ENCODE measurements around the gene SPECC1.

SPECC1 gene

DNA sequence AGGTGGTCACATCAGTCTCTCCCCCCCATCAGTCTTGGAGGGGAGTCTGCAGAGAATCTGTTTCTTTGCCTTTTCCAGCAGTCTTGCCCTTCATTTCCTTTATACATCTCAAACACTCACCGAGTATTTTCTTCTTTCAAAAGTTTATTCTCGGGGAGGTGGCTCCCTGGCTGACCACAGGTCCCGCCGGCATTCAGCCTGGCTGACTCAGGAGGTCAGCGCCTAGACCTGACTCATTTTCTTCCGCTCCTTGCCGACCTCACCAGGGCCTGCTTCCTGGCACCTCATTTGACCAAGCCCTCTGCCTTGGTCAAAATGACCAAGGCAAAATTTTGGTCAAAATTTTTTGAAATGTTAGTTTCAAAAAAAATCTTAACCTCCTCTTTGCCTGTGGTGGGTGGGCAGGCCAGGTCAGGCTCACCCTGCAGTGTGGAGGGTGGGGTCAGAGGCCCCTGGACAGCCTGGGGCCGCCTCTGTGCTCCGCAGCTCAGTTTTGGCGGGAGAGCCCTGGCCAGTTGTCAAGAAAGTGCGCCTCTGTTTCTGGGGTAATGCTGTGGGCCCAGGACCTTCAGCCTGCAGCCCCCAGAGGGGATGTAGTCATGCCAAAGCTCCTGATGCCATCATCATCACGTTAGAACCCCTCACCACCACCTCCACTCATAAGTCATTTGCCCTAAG lies 165.6 kb downstream of the SPECC1 start:
- no peak for TF ChIP-seq CTCF (IDR thresholded peaks at IDR 0.05; ENCODE audit: low read depth, low read length)
- DNase-seq (ENCODE audit: extremely low read depth, low read depth) = no peak

DNA sequence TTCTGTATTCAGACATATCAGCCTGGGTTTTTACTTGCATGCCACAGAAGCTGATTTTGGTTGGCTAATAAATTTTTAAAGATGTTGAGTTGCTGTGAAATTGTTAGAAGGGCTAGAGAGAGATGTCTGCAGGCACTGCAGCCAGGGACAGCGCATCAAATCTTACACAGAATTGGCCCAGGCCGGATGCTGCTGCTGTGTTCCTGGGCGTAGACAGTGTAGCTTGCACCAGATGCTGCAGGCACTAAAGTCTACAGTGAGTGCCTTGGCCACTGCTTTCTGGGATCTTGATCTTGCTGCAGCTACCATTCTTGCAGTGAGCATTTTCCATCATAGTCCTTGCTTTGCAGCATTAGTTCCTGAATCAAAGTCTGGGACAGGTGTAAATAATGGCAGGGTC lies 169.9 kb downstream of the SPECC1 start:
- no peak for TF ChIP-seq CTCF (IDR thresholded peaks at IDR 0.05; ENCODE audit: low read depth, low read length)
- no peak for DNase-seq (ENCODE audit: extremely low read depth, low read depth)

GRCh38 chr17:20180661-20181060 lies 171.5 kb downstream of the SPECC1 start:
- no peak for DNase-seq (ENCODE audit: extremely low read depth, low read depth)
- TF ChIP-seq CTCF (IDR thresholded peaks at IDR 0.05; ENCODE audit: low read depth, low read length) = no peak

DNA sequence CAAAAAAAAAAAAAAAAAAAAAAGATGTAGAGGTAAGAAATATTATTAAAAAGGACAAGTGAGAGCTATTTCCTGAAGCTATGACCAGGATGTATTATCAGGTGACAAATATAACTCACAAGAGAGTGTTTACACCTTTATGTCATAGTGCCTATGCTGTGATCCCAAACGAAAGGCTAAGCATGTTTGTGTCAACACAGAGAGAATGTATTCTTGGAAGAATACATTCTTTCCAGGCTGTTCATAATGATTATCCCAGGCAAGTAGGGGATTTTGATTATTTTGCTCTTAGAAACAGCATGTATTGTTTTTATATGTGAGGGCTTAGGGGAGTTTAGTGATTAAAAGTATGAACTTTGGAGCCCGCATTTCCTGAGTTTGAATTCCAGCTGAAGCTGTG lies 175.0 kb downstream of the SPECC1 start:
- TF ChIP-seq CTCF (IDR thresholded peaks at IDR 0.05; ENCODE audit: low read depth, low read length) = no peak
- DNase-seq (ENCODE audit: extremely low read depth, low read depth) = no peak

GRCh38 chr17:20184977-20185619 lies 175.9 kb downstream of the SPECC1 start:
- no peak for TF ChIP-seq CTCF (IDR thresholded peaks at IDR 0.05; ENCODE audit: low read depth, low read length)
- DNase-seq (ENCODE audit: extremely low read depth, low read depth) = no peak

GRCh38 chr17:20187049-20187448 lies 177.9 kb downstream of the SPECC1 start:
- TF ChIP-seq CTCF (IDR thresholded peaks at IDR 0.05; ENCODE audit: low read depth, low read length) = no peak
- DNase-seq (ENCODE audit: extremely low read depth, low read depth) = no peak

DNA sequence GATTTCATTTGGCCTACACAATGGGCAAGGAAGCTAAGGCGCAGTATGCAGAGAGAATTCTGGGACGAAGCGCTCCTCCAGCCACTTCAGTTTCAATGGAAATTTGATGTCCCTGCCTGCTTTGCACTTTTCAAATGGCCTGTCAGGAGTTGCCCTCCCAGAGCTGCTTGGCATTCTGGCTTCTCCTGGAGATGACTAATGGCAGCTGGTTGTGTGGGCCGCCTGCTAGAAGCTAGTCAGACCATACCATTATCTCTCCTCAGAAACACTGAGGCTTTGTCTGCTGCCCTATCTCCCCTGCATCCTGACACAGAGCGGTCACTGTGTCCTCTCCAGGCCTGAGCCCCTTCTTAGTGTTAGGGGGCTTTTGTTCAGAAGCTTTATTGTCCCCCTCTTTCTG lies 180.1 kb downstream of the SPECC1 start:
- no peak for DNase-seq (ENCODE audit: extremely low read depth, low read depth)
- no peak for TF ChIP-seq CTCF (IDR thresholded peaks at IDR 0.05; ENCODE audit: low read depth, low read length)

All from AG09319 (cell line).